Astrocyte of the cerebellum (primary cell): ENCODE measurements around the gene HDGFL2.
"Not testable (repeated sequence)": the region's sequence is repeated elsewhere in the genome, so short reads cannot be mapped to it uniquely, and the experiment has no call there.

Experiments
- DNase-seq: peaks from one replicate; pipeline ENCODE4 v3.0.0-alpha.2; 2011; ENCODE audit warnings: low read depth
- H3K4me3 ChIP-seq: 2 replicates; pipeline ENCODE4 v1.5.1; 2011; ENCODE audit warnings: mild to moderate bottlenecking, low read depth, low read length, moderate library complexity
- in situ Hi-C: cut with HindIII; loops from 2 replicates; pipeline ENCODE4 v1.10.0; 2017; ENCODE audit warnings: low sequenced_read_pairs
- TF ChIP-seq, protein P1 (sequence below): IDR thresholded peaks from 2 replicates; pipeline ENCODE4 v1.5.1; 2012; ENCODE audit warnings: low read length, low read depth, moderate library complexity, mild to moderate bottlenecking; ENCODE audit errors: missing control alignments

The HDGFL2 gene

DNA sequence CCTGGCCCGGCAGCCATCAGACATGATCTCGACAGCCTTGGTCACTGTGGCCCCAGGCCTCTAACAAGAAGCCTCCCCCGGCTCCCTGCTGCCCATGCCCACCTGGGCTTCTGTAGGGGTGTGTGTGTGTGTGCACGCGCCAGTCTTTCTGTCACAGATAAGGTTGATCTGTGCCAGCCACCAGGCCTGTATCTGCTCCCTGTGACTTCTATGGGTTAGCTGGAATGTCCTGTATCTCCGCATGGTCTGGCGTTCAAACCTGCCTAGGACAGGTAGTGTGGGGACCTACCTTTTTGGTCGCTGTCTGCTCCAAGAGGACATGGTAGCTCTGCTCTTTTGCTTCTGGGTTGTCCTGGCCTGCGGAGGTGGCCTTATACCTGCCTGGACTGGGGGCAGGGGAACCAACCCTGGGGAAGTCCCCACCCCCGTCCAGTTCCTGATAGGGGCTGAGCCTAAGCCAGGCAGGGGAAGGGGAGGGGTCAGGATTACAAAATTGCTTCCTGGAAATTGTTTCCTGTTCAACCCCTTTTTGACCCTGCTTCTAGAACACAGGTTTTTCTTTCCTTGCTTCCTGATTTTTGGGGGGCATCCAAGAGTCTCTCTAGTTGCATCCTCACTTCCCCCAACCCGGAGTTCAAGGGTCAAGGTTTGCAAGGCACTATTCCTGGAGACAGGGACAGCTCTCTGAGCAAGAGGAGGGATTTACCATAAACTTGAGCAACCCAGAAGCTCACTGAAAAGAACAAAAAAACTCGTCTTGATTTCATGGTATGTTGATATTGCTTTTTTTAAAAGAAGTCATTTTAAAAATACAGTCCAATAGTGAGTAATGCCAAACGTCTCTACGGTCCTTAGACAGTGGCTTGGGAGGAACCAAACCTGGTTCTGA lies 67.8 kb downstream of the HDGFL2 start, which contains the start of gene LRG1:
TSS of gene LRG1 (minus strand) at position 344 of the 889 bp plus-strand sequence. CDS start at position 321, 23 bp downstream.
- TF ChIP-seq, protein P1, sequence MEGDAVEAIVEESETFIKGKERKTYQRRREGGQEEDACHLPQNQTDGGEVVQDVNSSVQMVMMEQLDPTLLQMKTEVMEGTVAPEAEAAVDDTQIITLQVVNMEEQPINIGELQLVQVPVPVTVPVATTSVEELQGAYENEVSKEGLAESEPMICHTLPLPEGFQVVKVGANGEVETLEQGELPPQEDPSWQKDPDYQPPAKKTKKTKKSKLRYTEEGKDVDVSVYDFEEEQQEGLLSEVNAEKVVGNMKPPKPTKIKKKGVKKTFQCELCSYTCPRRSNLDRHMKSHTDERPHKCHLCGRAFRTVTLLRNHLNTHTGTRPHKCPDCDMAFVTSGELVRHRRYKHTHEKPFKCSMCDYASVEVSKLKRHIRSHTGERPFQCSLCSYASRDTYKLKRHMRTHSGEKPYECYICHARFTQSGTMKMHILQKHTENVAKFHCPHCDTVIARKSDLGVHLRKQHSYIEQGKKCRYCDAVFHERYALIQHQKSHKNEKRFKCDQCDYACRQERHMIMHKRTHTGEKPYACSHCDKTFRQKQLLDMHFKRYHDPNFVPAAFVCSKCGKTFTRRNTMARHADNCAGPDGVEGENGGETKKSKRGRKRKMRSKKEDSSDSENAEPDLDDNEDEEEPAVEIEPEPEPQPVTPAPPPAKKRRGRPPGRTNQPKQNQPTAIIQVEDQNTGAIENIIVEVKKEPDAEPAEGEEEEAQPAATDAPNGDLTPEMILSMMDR, result no peak
- no peak for DNase-seq

DNA sequence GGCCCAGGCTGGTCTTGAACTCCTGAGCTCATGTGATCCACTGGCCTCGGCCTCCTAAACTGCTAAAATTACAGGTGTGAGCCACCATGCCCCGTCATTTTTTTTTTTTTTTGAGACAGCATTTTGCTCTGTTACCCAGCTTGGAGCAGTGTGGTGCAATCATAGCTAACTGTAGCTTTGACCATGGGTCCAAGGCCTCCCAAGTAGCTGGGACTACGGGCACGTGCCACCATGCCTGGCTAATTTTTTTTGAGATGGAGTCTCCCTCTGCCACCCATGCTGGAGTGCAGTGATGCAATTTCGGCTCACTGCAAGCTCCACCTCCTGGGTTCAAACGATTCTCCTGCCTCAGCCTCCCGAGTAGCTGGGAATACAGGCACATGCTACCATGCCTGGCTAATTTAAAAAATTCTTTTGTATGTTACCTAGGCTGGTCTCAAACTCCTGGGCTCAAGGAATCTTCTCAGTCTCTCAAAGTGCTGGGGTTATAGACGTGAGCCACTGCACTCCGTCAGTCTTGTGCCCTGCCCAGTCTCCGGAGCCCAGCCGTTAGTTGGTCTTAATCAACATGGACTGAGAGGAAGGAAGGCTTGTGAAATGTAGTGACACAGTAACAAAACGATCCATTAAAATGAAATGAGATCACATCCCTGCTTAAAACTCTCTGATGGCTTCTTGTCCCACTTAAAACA lies 69.2 kb downstream of the HDGFL2 start:
- in situ Hi-C loops, result no loop called here
- TF ChIP-seq, protein P1, result no peak
- no peak overlapping the region for H3K4me3 ChIP-seq
- no peak for DNase-seq

More for the DNA sequence above, 67.8 kb downstream of the HDGFL2 start, which contains the start of gene LRG1:
- no peak within 1 kb of the TSS for H3K4me3 ChIP-seq
- in situ Hi-C loops, result no loop called here

DNA sequence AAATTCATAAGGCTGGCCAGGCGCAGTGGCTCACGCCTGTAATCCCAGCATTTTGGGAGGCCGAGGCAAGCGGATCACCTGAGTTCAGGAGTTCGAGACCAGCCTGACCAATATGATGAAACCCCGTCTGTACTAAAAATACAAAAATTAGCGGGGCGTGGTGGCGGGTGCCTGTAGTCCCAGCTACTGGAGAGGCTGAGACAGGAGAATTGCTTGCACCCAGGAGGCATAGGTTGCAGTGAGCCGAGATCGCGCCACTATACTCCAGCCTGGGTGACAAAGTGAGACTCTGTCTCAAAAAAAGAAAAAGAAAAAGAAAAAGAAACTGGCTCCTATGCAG lies 69.7 kb downstream of the HDGFL2 start:
- DNase-seq, in situ Hi-C loops, H3K4me3 ChIP-seq: not testable (repeated sequence)

DNA sequence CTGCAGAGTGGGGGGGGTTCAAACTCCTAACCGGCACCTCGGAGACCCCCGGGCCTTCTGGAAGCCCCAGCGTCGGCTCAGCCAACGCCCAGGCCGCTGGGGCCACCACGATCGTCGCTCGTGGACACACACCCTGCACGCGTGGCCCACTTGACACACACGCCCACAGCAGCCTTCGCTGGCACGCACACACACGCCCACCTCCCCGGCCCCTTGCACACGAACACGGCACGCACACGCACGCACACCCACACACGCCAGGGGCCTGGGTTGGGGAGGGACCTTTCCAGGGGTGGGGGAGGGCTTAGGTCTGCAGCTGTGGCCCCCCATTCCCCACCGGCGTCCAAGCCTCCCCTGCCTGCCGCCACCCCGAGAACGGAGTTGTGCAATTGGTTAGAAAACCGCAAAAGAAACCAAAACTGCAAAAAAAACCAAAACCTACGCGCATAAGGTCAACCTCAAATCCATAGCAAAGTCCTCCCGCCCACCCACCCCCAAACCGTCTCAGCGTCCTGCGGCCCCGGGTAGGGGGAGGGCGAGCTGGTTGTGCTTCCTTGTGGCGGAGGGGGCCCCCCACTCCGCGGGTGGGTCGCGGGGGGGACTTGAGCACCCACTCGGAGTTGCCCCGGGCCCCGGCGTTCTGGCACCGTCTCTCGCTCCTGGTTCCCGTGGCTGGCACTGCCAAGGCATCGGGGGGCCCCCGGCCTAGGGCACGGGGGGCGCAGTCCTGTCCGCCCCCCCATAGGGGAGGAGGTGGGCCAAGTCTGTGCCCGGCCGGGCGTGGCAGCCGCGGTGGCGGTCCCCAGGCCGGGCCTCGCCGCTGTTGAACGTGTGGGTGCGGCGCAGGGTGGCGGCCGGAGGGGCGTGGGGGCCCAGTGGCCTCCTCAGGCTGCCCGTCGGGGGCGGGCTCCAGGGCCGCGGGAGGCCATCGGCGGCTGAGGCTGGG lies 71.1 kb downstream of the HDGFL2 start:
- TF ChIP-seq, protein P1, result no peak
- no peak overlapping the region for H3K4me3 ChIP-seq
- no peak for DNase-seq
- in situ Hi-C loops, result no loop called here

DNA sequence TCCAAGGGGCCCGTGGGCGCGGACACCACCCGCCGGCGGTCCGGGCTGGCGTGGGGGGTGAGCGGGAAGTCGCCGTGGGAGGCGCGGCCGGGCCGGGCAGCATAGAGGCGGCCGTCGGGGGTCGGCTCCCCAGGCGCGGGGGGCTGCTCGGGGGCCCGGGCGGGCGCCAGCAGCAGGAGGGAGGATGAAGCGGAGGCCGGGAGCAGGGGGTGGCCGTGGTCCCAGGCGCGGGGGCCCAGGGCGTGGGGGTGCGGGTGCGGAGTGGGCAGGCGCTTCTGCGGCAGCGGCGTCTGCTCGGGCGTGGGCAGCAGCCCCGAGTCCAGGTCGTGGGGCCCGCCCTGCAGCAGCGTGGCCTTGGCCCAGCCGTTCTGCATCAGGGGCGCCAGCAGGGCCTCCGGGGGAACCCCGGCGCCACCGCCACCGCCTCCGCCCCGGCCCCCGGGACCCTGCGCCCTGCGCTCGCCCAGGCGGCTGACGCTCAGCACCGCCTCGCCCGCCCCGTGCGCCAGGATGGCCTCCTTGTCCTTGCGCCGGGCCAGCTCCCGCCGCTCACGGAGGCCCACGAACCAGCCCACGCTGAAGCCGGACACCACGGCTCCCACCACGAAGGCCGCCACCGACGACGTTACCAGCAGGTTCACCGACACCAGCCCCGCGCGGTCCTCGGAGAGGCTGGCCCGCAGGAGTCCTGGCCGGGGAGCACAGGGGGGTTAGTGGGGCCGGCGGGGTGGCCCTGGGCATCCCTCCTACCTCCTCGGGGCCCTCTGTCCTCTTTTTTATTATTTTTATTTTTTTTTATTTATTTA lies 71.9 kb downstream of the HDGFL2 start:
- TF ChIP-seq, protein P1, result no peak
- no peak overlapping the region for H3K4me3 ChIP-seq
- in situ Hi-C loops, result no loop called here
- no peak for DNase-seq
